ENCODE results near the gene FREM3. TPM values are rescaled to one million over a fixed set of nuclear protein-coding genes. Genes with fewer than 3 reads are reported as not detected.

FREM3 gene
- total and polyA plus RNA-seq, 7 donors: under 0.01 TPM; not detected in 6

GRCh38 chr4:143585548-143585947 lies 114.9 kb downstream of the FREM3 start:
- Histone ChIP-seq H3K36me3 (no peaks in the 10 kb centered on the region), H3K4me1 (no peaks in the 10 kb centered on the region), H3K27ac (no peak overlapping the region), H3K27me3 (no peaks in the 10 kb centered on the region), H3K9me3 (peaks cover 0 to 12% (median 4%) of the 10 kb centered on the region in 4 donors), H3K4me3 (no peak overlapping the region)
- intact Hi-C loops (cut with DNase I): no loop called here
- TF ChIP-seq POLR2AphosphoS5 (IDR thresholded peaks at IDR 0.05): no peak
- TF ChIP-seq EP300 (IDR thresholded peaks at IDR 0.05): no peak
- TF ChIP-seq, protein P1, sequence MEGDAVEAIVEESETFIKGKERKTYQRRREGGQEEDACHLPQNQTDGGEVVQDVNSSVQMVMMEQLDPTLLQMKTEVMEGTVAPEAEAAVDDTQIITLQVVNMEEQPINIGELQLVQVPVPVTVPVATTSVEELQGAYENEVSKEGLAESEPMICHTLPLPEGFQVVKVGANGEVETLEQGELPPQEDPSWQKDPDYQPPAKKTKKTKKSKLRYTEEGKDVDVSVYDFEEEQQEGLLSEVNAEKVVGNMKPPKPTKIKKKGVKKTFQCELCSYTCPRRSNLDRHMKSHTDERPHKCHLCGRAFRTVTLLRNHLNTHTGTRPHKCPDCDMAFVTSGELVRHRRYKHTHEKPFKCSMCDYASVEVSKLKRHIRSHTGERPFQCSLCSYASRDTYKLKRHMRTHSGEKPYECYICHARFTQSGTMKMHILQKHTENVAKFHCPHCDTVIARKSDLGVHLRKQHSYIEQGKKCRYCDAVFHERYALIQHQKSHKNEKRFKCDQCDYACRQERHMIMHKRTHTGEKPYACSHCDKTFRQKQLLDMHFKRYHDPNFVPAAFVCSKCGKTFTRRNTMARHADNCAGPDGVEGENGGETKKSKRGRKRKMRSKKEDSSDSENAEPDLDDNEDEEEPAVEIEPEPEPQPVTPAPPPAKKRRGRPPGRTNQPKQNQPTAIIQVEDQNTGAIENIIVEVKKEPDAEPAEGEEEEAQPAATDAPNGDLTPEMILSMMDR (IDR thresholded peaks at IDR 0.05): no peak
- TF ChIP-seq POLR2A (IDR thresholded peaks at IDR 0.05): no peak
- 87 to 93% methylated on average over 6 of the region's 6 CpGs for WGBS, 2 donors
- no peak for DNase-seq

DNA sequence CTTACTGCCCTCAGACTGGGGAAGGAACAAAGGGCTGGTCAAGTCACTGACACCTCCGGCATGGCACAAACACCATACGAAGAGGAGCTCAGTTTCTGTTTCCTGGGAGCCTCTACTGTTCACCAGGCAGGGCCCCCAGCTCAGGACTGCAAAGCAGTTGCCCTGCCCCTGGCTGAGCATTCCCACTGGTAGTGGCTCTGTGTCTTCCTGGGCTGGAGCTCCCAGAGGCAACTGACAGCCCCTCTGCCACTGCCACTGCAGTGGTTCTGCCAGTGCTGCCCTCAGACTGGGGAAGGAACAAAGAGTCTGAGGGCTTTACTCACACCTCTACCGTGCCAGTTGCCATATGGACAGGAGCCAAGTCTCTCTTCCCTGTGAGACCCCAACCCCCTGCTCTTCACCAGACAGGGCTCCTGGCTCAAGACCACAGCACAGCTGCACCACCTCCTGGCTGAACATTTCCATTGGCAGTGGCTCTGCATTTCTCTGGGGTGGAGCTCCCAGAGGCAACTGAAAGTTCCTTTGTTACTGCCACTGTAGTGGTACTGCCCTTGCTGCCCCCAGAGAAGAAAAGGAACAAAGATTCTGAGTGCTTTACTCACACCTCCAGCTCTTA lies 119.0 kb downstream of the FREM3 start:
- no peaks in the 10 kb centered on the region for H3K36me3 ChIP-seq
- no peaks in the 10 kb centered on the region for H3K27me3 ChIP-seq
- intact Hi-C loops (cut with DNase I): no loop called here
- peaks cover 0 to 12% (median 4%) of the 10 kb centered on the region in 4 donors for H3K9me3 ChIP-seq
- TF ChIP-seq EP300 (IDR thresholded peaks at IDR 0.05) (no peak), POLR2A (IDR thresholded peaks at IDR 0.05) (no peak), POLR2AphosphoS5 (IDR thresholded peaks at IDR 0.05) (no peak)
- TF ChIP-seq, protein P1 (IDR thresholded peaks at IDR 0.05): no peak
- no peak overlapping the region for H3K27ac ChIP-seq
- H3K4me3 ChIP-seq: no peak overlapping the region
- H3K4me1 ChIP-seq: no peaks in the 10 kb centered on the region
- 86 to 94% methylated on average over 3 of the region's 3 CpGs for WGBS, 2 donors
- no peak for DNase-seq

- Histone ChIP-seq H3K9me3 (no peaks in the 10 kb centered on the region), H3K4me1 (no peaks in the 10 kb centered on the region), H3K27ac (no peak overlapping the region), H3K36me3 (no peaks in the 10 kb centered on the region), H3K27me3 (no peaks in the 10 kb centered on the region), H3K4me3 (no peak overlapping the region)
- intact Hi-C loops (cut with DNase I): no loop called here
- no peak for DNase-seq
- no peak for TF ChIP-seq POLR2A (IDR thresholded peaks at IDR 0.05)
- TF ChIP-seq, protein P1 (IDR thresholded peaks at IDR 0.05): no peak
- TF ChIP-seq POLR2AphosphoS5 (IDR thresholded peaks at IDR 0.05): no peak
- no peak for TF ChIP-seq EP300 (IDR thresholded peaks at IDR 0.05)
Observed at GRCh38 chr4:143575331-143575730, 125.1 kb downstream of the FREM3 start.

GRCh38 chr4:143564472-143564871 lies 136.0 kb downstream of the FREM3 start:
- H3K4me1 ChIP-seq: peaks cover 0 to 6% (median 2%) of the 10 kb centered on the region in 4 donors
- TF ChIP-seq, protein P1 (IDR thresholded peaks at IDR 0.05): no peak
- TF ChIP-seq EP300 (IDR thresholded peaks at IDR 0.05): no peak
- 86 to 90% methylated on average over 2 of the region's 2 CpGs for WGBS, 2 donors
- no peak for DNase-seq
- no peak overlapping the region for H3K27ac ChIP-seq
- H3K36me3 ChIP-seq: no peaks in the 10 kb centered on the region
- no peaks in the 10 kb centered on the region for H3K9me3 ChIP-seq
- no peaks in the 10 kb centered on the region for H3K27me3 ChIP-seq
- H3K4me3 ChIP-seq: no peak overlapping the region
- intact Hi-C loops (cut with DNase I): no loop called here

DNA sequence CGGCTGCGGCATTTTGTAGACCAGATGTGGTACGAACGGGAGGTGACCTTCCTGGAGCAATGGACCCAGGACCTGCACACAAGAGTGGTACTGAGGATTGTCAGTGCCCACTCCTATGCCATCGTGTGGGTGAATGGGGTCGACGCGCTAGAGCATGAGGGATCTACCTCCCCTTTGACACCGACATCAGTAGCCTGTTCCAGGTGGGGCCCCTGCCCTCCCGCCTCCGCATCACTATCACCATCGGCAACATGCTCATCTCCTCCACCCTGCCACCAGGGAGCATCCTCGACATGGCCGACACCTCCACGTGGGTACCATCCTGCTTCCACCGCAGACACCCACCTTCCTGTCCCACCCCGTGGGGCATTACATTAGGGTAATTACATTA lies 140.7 kb downstream of the FREM3 start:
- Histone ChIP-seq H3K9me3 (no peaks in the 10 kb centered on the region), H3K4me3 (peak overlapping the region; percentile 26 to 58 (median 52)), H3K4me1 (peaks cover 0 to 10% (median 9%) of the 10 kb centered on the region in 4 donors), H3K36me3 (no peaks in the 10 kb centered on the region), H3K27me3 (no peaks in the 10 kb centered on the region), H3K27ac (peak overlapping the region; percentile 67 to 74 (median 68))
- WGBS, 2 donors: 47 to 62% methylated on average over 17 of the region's 17 CpGs
- intact Hi-C loops (cut with DNase I): no loop called here
- TF ChIP-seq, protein P1 (IDR thresholded peaks at IDR 0.05): no peak
- no peak for TF ChIP-seq POLR2A (IDR thresholded peaks at IDR 0.05)
- TF ChIP-seq POLR2AphosphoS5 (IDR thresholded peaks at IDR 0.05): no peak
- TF ChIP-seq EP300 (IDR thresholded peaks at IDR 0.05): no peak
- DNase-seq: peak; percentile 59
